Uterus (tissue), 4 donors: ENCODE data around the gene ADAMTS1. TPM values are rescaled to one million over a fixed set of nuclear protein-coding genes. Genes with fewer than 3 reads are reported as not detected.

ENCODE experiments used
- DNase-seq, 2 donors: peaks; one replicate each; pipeline ENCODE4 v3.0.0-alpha.2; 2019 to 2020
- H3K27ac ChIP-seq, 2 donors: fragments of 200-600 bp; sonication (generic); 1 replicate in 1 of 2; 2 replicates in 1 of 2; pipeline ENCODE4 v1.5.1; 2016 to 2018
- H3K27me3 ChIP-seq, 2 donors: fragments of 200-600 bp; sonication (generic); one replicate each; pipeline ENCODE4 v1.5.1; 2018 to 2019; ENCODE audit warnings: control low read depth in 1 of 2
- H3K36me3 ChIP-seq, 2 donors: fragments of 200-600 bp; sonication (generic); one replicate each; pipeline ENCODE4 v1.5.1; 2019; ENCODE audit warnings: control low read depth in 1 of 2
- H3K4me1 ChIP-seq, 2 donors: fragments of 200-600 bp; sonication (generic); one replicate each; pipeline ENCODE4 v1.5.1; 2018 to 2019; ENCODE audit warnings: control low read depth in 1 of 2
- H3K4me3 ChIP-seq, 2 donors: fragments of 200-600 bp; sonication (generic); 1 replicate in 1 of 2; 2 replicates in 1 of 2; pipeline ENCODE4 v1.5.1; 2018 to 2019; ENCODE audit warnings: mild to moderate bottlenecking in 1 of 2
- H3K9me3 ChIP-seq, 2 donors: fragments of 200-600 bp; sonication (generic); one replicate each; pipeline ENCODE4 v1.5.1; 2019; ENCODE audit warnings: control low read depth in 1 of 2
- POLR2A ChIP-seq, 2 donors: fragments of 450-650 bp; IDR thresholded peaks; one replicate each; pipeline ENCODE4 v1.6.1; 2016; ENCODE audit warnings: antibody characterized with exemption in 2 of 2, mild to moderate bottlenecking in 1 of 2, moderate library complexity in 1 of 2
- intact Hi-C: fragments of 100-400 bp; cut with DNase I; formaldehyde crosslinking; loops from one replicate; pipeline ENCODE4 v1.15.1; 2023; ENCODE audit warnings: low total_unique reads
- total RNA-seq, 4 donors: library from RNA; depleted of rRNA in 3 of 4; stranded (reverse); fragments of >200 nt in 3 of 4; gene quantifications; one replicate each; pipeline versions ENCODE4 v1.1.0 to v1.2.4, GENCODE V29; 2014 to 2023
- TF ChIP-seq, protein P1 (sequence below), 4 experiments: fragments of 200-600 bp in 2 of 4; fragments of 450-650 bp in 2 of 4; sonication (generic) in 2 of 4; IDR thresholded peaks; one replicate each; pipeline ENCODE4 v1.5.1; 2016 to 2019; ENCODE audit warnings: antibody characterized with exemption in 4 of 4, mild to moderate bottlenecking in 2 of 4, moderate library complexity in 1 of 4
- donor health status: DM: yes; HTN: yes; CAD: no.

Gene ADAMTS1
- total RNA-seq, result 100 to 1,000 TPM in 3 of 4 donors, 10 to 100 TPM in 1; 96.8 to 210 (median 164) TPM

DNA sequence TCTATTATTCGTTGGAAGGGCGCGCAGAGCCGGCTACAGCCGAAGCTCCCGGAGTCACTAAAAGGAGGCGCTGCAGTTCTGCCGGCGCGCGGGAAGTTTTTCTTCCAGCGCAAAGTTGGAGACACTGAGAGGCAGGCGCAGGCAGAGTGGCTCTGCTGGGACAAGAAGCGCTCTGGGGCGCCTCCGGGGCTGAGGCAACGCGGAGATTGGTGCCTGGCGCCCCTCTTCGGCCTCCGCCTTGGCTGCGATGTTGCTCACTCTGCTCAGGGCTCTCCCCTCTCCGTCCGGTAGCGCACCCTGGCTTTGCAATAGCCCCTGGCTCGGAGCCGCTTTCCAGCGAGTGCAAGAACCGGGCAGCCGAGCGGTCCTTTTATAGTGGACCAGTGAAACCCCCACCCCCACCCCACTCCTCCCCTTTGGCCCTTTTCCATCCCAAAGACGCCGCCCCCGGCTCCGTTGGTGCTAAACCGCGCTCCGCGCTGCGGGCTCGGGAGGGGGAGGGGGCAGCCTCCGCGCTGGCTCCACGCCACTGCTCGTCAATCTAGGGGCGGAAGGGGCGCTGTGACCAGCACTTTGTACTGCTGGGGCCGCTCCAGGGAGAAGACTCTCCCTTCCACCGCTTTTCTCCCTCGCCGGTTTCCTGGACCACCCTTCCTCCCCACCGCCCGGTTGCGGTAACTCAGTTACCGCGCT, at the start of gene ADAMTS1:
TSS of gene ADAMTS1 (minus strand) at position 344 of the 693 bp plus-strand sequence. CDS start 455 bp downstream, outside the sequence.
- Histone ChIP-seq H3K4me3 (peak within 1 kb of the TSS; percentile 69 to 89), H3K9me3 (no peaks in the 10 kb centered on the region), H3K4me1 (peaks cover under 1 to 3% of the 10 kb centered on the region in 2 donors), H3K36me3 (no peaks in the 10 kb centered on the region), H3K27me3 (no peaks in the 10 kb centered on the region), H3K27ac (peak within 1 kb of the TSS; percentile 99)
- TF ChIP-seq, protein P1, sequence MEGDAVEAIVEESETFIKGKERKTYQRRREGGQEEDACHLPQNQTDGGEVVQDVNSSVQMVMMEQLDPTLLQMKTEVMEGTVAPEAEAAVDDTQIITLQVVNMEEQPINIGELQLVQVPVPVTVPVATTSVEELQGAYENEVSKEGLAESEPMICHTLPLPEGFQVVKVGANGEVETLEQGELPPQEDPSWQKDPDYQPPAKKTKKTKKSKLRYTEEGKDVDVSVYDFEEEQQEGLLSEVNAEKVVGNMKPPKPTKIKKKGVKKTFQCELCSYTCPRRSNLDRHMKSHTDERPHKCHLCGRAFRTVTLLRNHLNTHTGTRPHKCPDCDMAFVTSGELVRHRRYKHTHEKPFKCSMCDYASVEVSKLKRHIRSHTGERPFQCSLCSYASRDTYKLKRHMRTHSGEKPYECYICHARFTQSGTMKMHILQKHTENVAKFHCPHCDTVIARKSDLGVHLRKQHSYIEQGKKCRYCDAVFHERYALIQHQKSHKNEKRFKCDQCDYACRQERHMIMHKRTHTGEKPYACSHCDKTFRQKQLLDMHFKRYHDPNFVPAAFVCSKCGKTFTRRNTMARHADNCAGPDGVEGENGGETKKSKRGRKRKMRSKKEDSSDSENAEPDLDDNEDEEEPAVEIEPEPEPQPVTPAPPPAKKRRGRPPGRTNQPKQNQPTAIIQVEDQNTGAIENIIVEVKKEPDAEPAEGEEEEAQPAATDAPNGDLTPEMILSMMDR (IDR thresholded peaks at IDR 0.05), result peak; percentile 1 to 35 (median 16)
- peak; percentile 86 to 95 for TF ChIP-seq POLR2A (IDR thresholded peaks at IDR 0.05)
- intact Hi-C loops, result loop anchor here (10.0 kb wide), 1 partner anchor 1900 kb away; no protein-coding TSS in a partner anchor
- DNase-seq, result peak; percentile 97 to 98

DNA sequence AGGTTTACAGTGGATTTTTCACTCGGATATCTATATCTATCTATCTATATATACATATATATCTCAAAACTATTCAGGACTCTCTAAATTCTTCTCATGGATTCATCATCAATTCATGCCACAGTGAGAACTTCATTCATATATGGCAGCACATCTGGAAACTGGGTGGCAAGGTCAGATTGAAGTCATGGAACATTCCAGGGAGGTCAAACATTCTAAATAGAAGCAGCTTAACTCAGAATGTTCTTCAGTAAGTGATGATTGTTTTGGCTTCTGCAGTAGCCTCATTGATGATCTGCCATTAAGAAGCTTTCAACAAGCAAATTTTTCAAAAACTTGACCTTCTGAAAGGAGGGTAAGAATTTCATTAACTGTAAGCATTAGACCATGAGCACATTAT, 46.9 kb upstream of the ADAMTS1 start:
- Histone ChIP-seq H3K4me3 (no peak overlapping the region), H3K9me3 (no peaks in the 10 kb centered on the region), H3K36me3 (no peaks in the 10 kb centered on the region), H3K27me3 (no peaks in the 10 kb centered on the region), H3K4me1 (no peaks in the 10 kb centered on the region), H3K27ac (no peak overlapping the region)
- no peak for DNase-seq
- no peak for TF ChIP-seq POLR2A (IDR thresholded peaks at IDR 0.05)
- TF ChIP-seq, protein P1 (IDR thresholded peaks at IDR 0.05), result no peak
- intact Hi-C loops, result no loop called here

GRCh38 chr21:26888931-26889330, 43.7 kb upstream of the ADAMTS1 start:
- H3K4me3 ChIP-seq, result no peak overlapping the region
- peak overlapping the region; percentile 17 to 29 for H3K27ac ChIP-seq
- H3K36me3 ChIP-seq, result no peaks in the 10 kb centered on the region
- DNase-seq, result no peak
- H3K27me3 ChIP-seq, result no peaks in the 10 kb centered on the region
- no peaks in the 10 kb centered on the region for H3K9me3 ChIP-seq
- H3K4me1 ChIP-seq, result no peaks in the 10 kb centered on the region
- TF ChIP-seq, protein P1 (IDR thresholded peaks at IDR 0.05), result no peak
- TF ChIP-seq POLR2A (IDR thresholded peaks at IDR 0.05), result no peak
- intact Hi-C loops, result no loop called here

DNA sequence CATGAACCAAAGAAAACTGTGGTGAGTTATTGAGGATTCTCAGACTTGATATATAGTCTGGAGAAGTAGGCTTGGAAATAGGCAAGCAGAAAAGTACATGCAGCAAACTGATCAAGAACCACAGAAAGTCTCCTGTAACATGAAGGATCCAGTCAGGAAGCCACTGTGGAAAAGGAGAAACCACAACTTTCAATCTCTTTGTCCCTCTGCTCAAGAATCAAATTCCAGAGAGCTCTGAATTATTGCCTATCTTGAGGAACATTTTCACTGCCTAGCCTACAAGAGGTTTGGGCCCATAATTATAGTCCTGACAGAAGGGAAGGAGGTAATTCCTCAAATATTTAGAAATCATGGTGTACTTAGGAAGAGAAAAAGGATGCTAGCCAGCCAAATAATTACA, 43.0 kb upstream of the ADAMTS1 start:
- no peak for DNase-seq
- H3K27ac ChIP-seq, result peak overlapping the region; percentile 17 to 29
- TF ChIP-seq POLR2A (IDR thresholded peaks at IDR 0.05), result no peak
- TF ChIP-seq, protein P1 (IDR thresholded peaks at IDR 0.05), result no peak
- H3K27me3 ChIP-seq, result no peaks in the 10 kb centered on the region
- H3K4me3 ChIP-seq, result no peak overlapping the region
- no peaks in the 10 kb centered on the region for H3K4me1 ChIP-seq
- no peaks in the 10 kb centered on the region for H3K9me3 ChIP-seq
- intact Hi-C loops, result no loop called here
- no peaks in the 10 kb centered on the region for H3K36me3 ChIP-seq

- Histone ChIP-seq H3K36me3 (no peaks in the 10 kb centered on the region), H3K27me3 (no peaks in the 10 kb centered on the region), H3K9me3 (no peaks in the 10 kb centered on the region), H3K4me1 (no peaks in the 10 kb centered on the region), H3K27ac (no peak overlapping the region), H3K4me3 (no peak overlapping the region)
- intact Hi-C loops, result no loop called here
- DNase-seq, result no peak
- TF ChIP-seq, protein P1 (IDR thresholded peaks at IDR 0.05), result no peak
- TF ChIP-seq POLR2A (IDR thresholded peaks at IDR 0.05), result no peak
These were observed 42.0 kb upstream of the ADAMTS1 start for GRCh38 chr21:26887251-26887650.
